Measurements from ENCODE around the gene MAPK4.
"Not testable (repeated sequence)": the region's sequence is repeated elsewhere in the genome, so short reads cannot be mapped to it uniquely, and the experiment has no call there.

Gene MAPK4

GRCh38 chr18:50695431-50696176, 135.7 kb downstream of the MAPK4 start:
- DNase-seq, result no peak

- DNase-seq, result no peak
Observed at GRCh38 chr18:50696436-50696835, 136.5 kb downstream of the MAPK4 start.

GRCh38 chr18:50696929-50697328, 137.0 kb downstream of the MAPK4 start:
- DNase-seq, result no peak

GRCh38 chr18:50697509-50697908, 137.6 kb downstream of the MAPK4 start:
- DNase-seq, result no peak

GRCh38 chr18:50700245-50701165, 140.6 kb downstream of the MAPK4 start:
- DNase-seq, result no peak

- no peak for DNase-seq
Observed at GRCh38 chr18:50704357-50704940, 144.6 kb downstream of the MAPK4 start.

GRCh38 chr18:50706199-50706598, 146.3 kb downstream of the MAPK4 start:
- DNase-seq, result no peak

GRCh38 chr18:50706651-50707050, 146.8 kb downstream of the MAPK4 start:
- DNase-seq, result no peak

- not testable (repeated sequence) for DNase-seq
Observed at GRCh38 chr18:50707297-50707696, 147.4 kb downstream of the MAPK4 start.

- no peak for DNase-seq
Observed at GRCh38 chr18:50707855-50708469, 148.1 kb downstream of the MAPK4 start.

GRCh38 chr18:50709193-50709592, 149.3 kb downstream of the MAPK4 start:
- no peak for DNase-seq

GRCh38 chr18:50711386-50711785, 151.5 kb downstream of the MAPK4 start:
- no peak for DNase-seq

GRCh38 chr18:50715919-50716318, 156.0 kb downstream of the MAPK4 start:
- no peak for DNase-seq

- no peak for DNase-seq
Observed at GRCh38 chr18:50716902-50717301, 157.0 kb downstream of the MAPK4 start.

GRCh38 chr18:50717563-50717962, 157.7 kb downstream of the MAPK4 start:
- no peak for DNase-seq

GRCh38 chr18:50719471-50720324, 159.8 kb downstream of the MAPK4 start:
- no peak for DNase-seq

GRCh38 chr18:50720325-50720674, 160.4 kb downstream of the MAPK4 start:
- no peak for DNase-seq

GRCh38 chr18:50721006-50721405, 161.1 kb downstream of the MAPK4 start:
- no peak for DNase-seq

- no peak for DNase-seq
Observed at GRCh38 chr18:50721451-50722120, 161.7 kb downstream of the MAPK4 start.

- no peak for DNase-seq
Observed at GRCh38 chr18:50722311-50722710, 162.4 kb downstream of the MAPK4 start.

GRCh38 chr18:50724751-50725151, 164.9 kb downstream of the MAPK4 start:
- no peak for DNase-seq

All from NCI-H2081 treated with DMSO at 0.1 percent for 48 hours (cell line).